ENCODE results near the gene EIF4EBP3.

DNA sequence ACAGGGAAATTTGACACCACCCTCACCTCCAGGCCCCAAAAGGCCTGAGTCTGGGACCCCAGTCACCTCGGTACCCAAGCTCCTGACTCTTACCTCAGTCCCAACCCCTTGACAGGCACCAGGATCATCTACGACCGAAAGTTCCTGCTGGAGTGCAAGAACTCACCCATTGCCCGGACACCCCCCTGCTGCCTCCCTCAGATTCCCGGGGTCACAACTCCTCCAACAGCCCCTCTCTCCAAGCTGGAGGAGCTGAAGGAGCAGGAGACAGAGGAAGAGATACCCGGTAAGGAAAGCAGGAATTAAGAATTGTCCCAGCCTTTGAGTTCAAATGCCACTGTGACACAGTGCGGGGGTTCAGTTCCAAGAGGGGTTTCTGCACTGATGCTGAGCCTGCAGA lies 1.3 kb downstream of the EIF4EBP3 start:
- TF ChIP-seq, protein P1, sequence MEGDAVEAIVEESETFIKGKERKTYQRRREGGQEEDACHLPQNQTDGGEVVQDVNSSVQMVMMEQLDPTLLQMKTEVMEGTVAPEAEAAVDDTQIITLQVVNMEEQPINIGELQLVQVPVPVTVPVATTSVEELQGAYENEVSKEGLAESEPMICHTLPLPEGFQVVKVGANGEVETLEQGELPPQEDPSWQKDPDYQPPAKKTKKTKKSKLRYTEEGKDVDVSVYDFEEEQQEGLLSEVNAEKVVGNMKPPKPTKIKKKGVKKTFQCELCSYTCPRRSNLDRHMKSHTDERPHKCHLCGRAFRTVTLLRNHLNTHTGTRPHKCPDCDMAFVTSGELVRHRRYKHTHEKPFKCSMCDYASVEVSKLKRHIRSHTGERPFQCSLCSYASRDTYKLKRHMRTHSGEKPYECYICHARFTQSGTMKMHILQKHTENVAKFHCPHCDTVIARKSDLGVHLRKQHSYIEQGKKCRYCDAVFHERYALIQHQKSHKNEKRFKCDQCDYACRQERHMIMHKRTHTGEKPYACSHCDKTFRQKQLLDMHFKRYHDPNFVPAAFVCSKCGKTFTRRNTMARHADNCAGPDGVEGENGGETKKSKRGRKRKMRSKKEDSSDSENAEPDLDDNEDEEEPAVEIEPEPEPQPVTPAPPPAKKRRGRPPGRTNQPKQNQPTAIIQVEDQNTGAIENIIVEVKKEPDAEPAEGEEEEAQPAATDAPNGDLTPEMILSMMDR (IDR thresholded peaks at IDR 0.05), result no peak
- TF ChIP-seq EZH2 (IDR thresholded peaks at IDR 0.05; ENCODE audit: borderline replicate concordance, insufficient read depth, low read depth, low read length, poor library complexity, severe bottlenecking), result no peak

Data from B cell (primary cell).